ENCODE measurements around the gene ZNF532.

DNA sequence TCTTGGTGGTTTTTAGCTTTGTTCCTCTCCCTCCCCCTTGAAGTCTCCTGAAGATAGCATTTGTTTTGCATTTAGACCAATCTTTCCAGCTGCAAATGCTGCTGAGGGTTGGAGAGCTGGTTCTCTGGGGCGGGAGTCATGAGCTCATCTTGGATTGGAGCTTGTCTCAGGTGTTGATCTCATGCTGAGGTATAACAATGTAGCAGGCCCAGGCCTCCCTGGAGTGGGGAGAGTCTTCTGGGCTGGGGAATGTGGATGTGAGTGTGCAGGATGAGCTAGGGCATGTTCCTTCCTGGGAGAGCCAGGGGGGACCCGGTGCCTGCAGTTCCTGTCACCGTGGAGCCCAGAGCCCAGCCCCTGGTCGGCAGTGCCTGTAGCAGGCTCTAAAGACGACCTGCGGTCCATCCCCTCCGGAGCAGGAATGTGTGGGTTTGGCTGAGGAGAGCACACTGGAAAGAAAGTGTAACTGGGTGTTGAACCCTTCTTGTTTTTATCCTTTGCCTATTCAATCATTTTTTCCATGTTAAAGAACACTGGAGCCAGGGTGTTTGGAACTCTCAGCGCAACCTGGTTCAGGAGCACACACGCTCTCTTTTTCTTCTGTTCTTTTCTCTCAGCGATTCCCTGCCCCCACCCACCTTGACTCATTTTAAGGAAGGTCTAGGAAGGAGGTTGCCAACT is 2.7 kb downstream of the ZNF532 start:
- TF ChIP-seq, protein P1, sequence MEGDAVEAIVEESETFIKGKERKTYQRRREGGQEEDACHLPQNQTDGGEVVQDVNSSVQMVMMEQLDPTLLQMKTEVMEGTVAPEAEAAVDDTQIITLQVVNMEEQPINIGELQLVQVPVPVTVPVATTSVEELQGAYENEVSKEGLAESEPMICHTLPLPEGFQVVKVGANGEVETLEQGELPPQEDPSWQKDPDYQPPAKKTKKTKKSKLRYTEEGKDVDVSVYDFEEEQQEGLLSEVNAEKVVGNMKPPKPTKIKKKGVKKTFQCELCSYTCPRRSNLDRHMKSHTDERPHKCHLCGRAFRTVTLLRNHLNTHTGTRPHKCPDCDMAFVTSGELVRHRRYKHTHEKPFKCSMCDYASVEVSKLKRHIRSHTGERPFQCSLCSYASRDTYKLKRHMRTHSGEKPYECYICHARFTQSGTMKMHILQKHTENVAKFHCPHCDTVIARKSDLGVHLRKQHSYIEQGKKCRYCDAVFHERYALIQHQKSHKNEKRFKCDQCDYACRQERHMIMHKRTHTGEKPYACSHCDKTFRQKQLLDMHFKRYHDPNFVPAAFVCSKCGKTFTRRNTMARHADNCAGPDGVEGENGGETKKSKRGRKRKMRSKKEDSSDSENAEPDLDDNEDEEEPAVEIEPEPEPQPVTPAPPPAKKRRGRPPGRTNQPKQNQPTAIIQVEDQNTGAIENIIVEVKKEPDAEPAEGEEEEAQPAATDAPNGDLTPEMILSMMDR (IDR thresholded peaks at IDR 0.05 in 2 of 3, conservative IDR thresholded peaks at IDR 0.05 in 1 of 3; ENCODE audit: insufficient read depth in 2 of 3, low read depth in 1 of 3, low read length in 3 of 3), result no peak
- TF ChIP-seq RCOR1 (IDR thresholded peaks at IDR 0.05; ENCODE audit: borderline replicate concordance in 1 of 2, low read depth in 2 of 2, low read length in 2 of 2) (no peak), ZNF217 (CRISPR knock-in tag; IDR thresholded peaks at IDR 0.05) (no peak), HCFC1 (IDR thresholded peaks at IDR 0.05; ENCODE audit: low read depth, low read length) (no peak), RAD51 (IDR thresholded peaks at IDR 0.05; ENCODE audit: borderline replicate concordance, low read depth) (no peak)
- TF ChIP-seq, protein P2, sequence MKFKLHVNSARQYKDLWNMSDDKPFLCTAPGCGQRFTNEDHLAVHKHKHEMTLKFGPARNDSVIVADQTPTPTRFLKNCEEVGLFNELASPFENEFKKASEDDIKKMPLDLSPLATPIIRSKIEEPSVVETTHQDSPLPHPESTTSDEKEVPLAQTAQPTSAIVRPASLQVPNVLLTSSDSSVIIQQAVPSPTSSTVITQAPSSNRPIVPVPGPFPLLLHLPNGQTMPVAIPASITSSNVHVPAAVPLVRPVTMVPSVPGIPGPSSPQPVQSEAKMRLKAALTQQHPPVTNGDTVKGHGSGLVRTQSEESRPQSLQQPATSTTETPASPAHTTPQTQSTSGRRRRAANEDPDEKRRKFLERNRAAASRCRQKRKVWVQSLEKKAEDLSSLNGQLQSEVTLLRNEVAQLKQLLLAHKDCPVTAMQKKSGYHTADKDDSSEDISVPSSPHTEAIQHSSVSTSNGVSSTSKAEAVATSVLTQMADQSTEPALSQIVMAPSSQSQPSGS (CRISPR knock-in tag; IDR thresholded peaks at IDR 0.05), result no peak
